GM23338 (cell line): Measurements from ENCODE around the gene PVALEF. TPM values are rescaled to one million over a fixed set of nuclear protein-coding genes. Genes with fewer than 3 reads are reported as not detected.

Experiments
- ATAC-seq: fragments of 200-7000 bp; cut with Tn5 transposase; 3 replicates; pipeline ENCODE4 v1.9.1; 2020
- DNase-seq: peaks from one replicate; pipeline ENCODE4 v3.0.0-alpha.2; 2015; ENCODE audit warnings: low spot score
- H2AFZ ChIP-seq: fragments of 200-600 bp; sonication (generic); 2 replicates; pipeline ENCODE4 v1.8.0; 2016; ENCODE audit warnings: antibody characterized with exemption, mild to moderate bottlenecking, moderate library complexity
- H3F3A ChIP-seq: fragments of 200-600 bp; sonication (generic); replicated peaks from 2 replicates; pipeline ENCODE4 v1.8.0; 2017; ENCODE audit warnings: antibody characterized with exemption, mixed run types, low read depth
- H3K27ac ChIP-seq: fragments of 200-600 bp; sonication (generic); 2 replicates; pipeline ENCODE4 v1.6.1; 2016; ENCODE audit warnings: low read depth
- H3K27me3 ChIP-seq: fragments of 200-600 bp; sonication (generic); 2 replicates; pipeline ENCODE4 v1.8.0; 2016; ENCODE audit warnings: mild to moderate bottlenecking, mixed run types, moderate library complexity; ENCODE audit not compliant: insufficient read depth
- H3K36me3 ChIP-seq: fragments of 200-600 bp; sonication (generic); 2 replicates; pipeline ENCODE4 v1.8.0; 2016; ENCODE audit warnings: mild to moderate bottlenecking; ENCODE audit not compliant: insufficient read depth
- H3K4me1 ChIP-seq: fragments of 200-600 bp; sonication (generic); 2 replicates; pipeline ENCODE4 v1.8.0; 2016; ENCODE audit warnings: mild to moderate bottlenecking, moderate library complexity; ENCODE audit not compliant: insufficient read depth
- H3K4me2 ChIP-seq: fragments of 200-600 bp; sonication (generic); 2 replicates; pipeline ENCODE4 v1.7.1; 2017; ENCODE audit warnings: mixed run types
- H3K4me3 ChIP-seq: fragments of 200-600 bp; sonication (generic); 2 replicates; pipeline ENCODE4 v1.6.1; 2016; ENCODE audit warnings: mixed run types
- H3K79me2 ChIP-seq: fragments of 200-600 bp; sonication (generic); replicated peaks from 2 replicates; pipeline ENCODE4 v1.8.0; 2017; ENCODE audit warnings: mild to moderate bottlenecking; ENCODE audit not compliant: insufficient read depth
- H3K9me2 ChIP-seq: fragments of 200-600 bp; sonication (generic); 2 replicates; pipeline ENCODE4 v1.8.0; 2017; ENCODE audit not compliant: insufficient read depth
- H4K20me1 ChIP-seq: fragments of 200-600 bp; sonication (generic); replicated peaks from 2 replicates; pipeline ENCODE4 v1.8.0; 2017; ENCODE audit warnings: mild to moderate bottlenecking; ENCODE audit not compliant: insufficient read depth
- H3K27ac Mint-ChIP-seq: 2 replicates; pipeline ENCODE4 v1.8.0; 2020; ENCODE audit warnings: inconsistent platforms, mild to moderate bottlenecking, moderate library complexity, mixed read lengths
- H3K27me3 Mint-ChIP-seq: 3 replicates; pipeline ENCODE4 v1.8.0; 2022; ENCODE audit warnings: low read depth, mild to moderate bottlenecking, moderate library complexity, mixed read lengths, inconsistent platforms; ENCODE audit not compliant: insufficient read depth, poor library complexity
- H3K36me3 Mint-ChIP-seq: 3 replicates; pipeline ENCODE4 v1.8.0; 2021; ENCODE audit warnings: low read depth, mild to moderate bottlenecking, inconsistent platforms, moderate library complexity, mixed read lengths
- H3K4me1 Mint-ChIP-seq: 3 replicates; pipeline ENCODE4 v1.8.0; 2020; ENCODE audit warnings: mild to moderate bottlenecking, inconsistent platforms, mixed read lengths
- H3K4me3 Mint-ChIP-seq: 3 replicates; pipeline ENCODE4 v1.8.0; 2021; ENCODE audit warnings: moderate library complexity, mild to moderate bottlenecking, inconsistent platforms, mixed read lengths
- H3K9me3 Mint-ChIP-seq: 3 replicates; pipeline ENCODE4 v1.8.0; 2020; ENCODE audit warnings: moderate library complexity, mild to moderate bottlenecking, inconsistent platforms, mixed read lengths
- CREB1 ChIP-seq: fragments of 250-450 bp; sonication (Bioruptor Pico); IDR thresholded peaks from 2 replicates; pipeline ENCODE4 v1.5.0; 2020; ENCODE audit warnings: low read depth, mild to moderate bottlenecking, moderate library complexity
- EZH2 ChIP-seq: fragments of 200-600 bp; sonication (generic); IDR thresholded peaks from one replicate; pipeline ENCODE4 v1.8.0; 2017; ENCODE audit warnings: antibody characterized with exemption, mild to moderate bottlenecking, low read depth; ENCODE audit not compliant: unreplicated experiment
- EZH2phosphoT487 ChIP-seq: fragments of 200-600 bp; sonication (generic); IDR thresholded peaks from one replicate; pipeline ENCODE4 v1.8.1; 2018; ENCODE audit warnings: antibody characterized with exemption; ENCODE audit not compliant: unreplicated experiment
- JUNB ChIP-seq: IDR thresholded peaks from one replicate; pipeline ENCODE4 v1.6.1; 2016; ENCODE audit warnings: antibody characterized with exemption; ENCODE audit not compliant: unreplicated experiment
- NANOG ChIP-seq: IDR thresholded peaks from 2 replicates; pipeline ENCODE4 v1.6.1; 2016; ENCODE audit warnings: antibody characterized with exemption, borderline replicate concordance
- REST ChIP-seq: IDR thresholded peaks from one replicate; pipeline ENCODE4 v1.6.1; 2018; ENCODE audit warnings: antibody characterized with exemption; ENCODE audit not compliant: unreplicated experiment
- ZNF114 ChIP-seq: fragments of 250-450 bp; sonication (Bioruptor Pico); IDR thresholded peaks from 2 replicates; pipeline ENCODE4 v1.5.0; 2020; ENCODE audit warnings: mild to moderate bottlenecking, moderate library complexity
- ZNF331 ChIP-seq: fragments of 250-450 bp; sonication (Bioruptor Pico); IDR thresholded peaks from 2 replicates; pipeline ENCODE4 v1.5.0; 2020; ENCODE audit warnings: low read depth, mild to moderate bottlenecking, moderate library complexity
- polyA plus RNA-seq: library from polyadenylated mRNA; unstranded; fragments of >200 nt; fragmentation: Nextera tagmentation; extraction: Ambion mirVana; gene quantifications from 2 replicates; pipeline ENCODE4 v1.2.1, GENCODE V29; 2016
- total RNA-seq: library from RNA; depleted of rRNA; stranded (reverse); fragments of >200 nt; shearing (Covaris generic); gene quantifications from 2 replicates; pipeline ENCODE4 v1.2.3, GENCODE V29; 2014

PVALEF gene
- total and polyA plus RNA-seq, 2 experiments from 2014 or later, result not detected

GRCh38 chr17:81162491-81162890, 2.8 kb upstream of the PVALEF start (continued):
- no peak for TF ChIP-seq CREB1
- no peak for TF ChIP-seq ZNF331 (CRISPR knock-in tag)

- Histone ChIP-seq H3K36me3 (no peaks in the 10 kb centered on the region), H3K27me3 (no peaks in the 10 kb centered on the region)
Observed at GRCh38 chr17:81163051-81163695, 2.1 kb upstream of the PVALEF start.

More at GRCh38 chr17:81163051-81163695, 2.1 kb upstream of the PVALEF start:
- H3K4me3 Mint-ChIP-seq, result no peak overlapping the region
- H3K9me2 ChIP-seq, result no peaks in the 10 kb centered on the region
- no peak for DNase-seq
- H3K4me2 ChIP-seq, result no peak overlapping the region
- peaks cover 2% of the 10 kb centered on the region; the same call in 1 of the 3 replicates for H3K4me1 Mint-ChIP-seq
- H3K27ac Mint-ChIP-seq, result no peak overlapping the region
- H3K4me3 ChIP-seq, result no peak overlapping the region
- no peak overlapping the region for H2AFZ ChIP-seq
- H3K4me1 ChIP-seq, result no peaks in the 10 kb centered on the region
- H3K79me2 ChIP-seq, result no peaks in the 10 kb centered on the region
- peaks cover 6% of the 10 kb centered on the region for H3K27me3 Mint-ChIP-seq
- no peaks in the 10 kb centered on the region for H3K36me3 Mint-ChIP-seq
- H3F3A ChIP-seq, result no peaks in the 10 kb centered on the region
- no peaks in the 10 kb centered on the region for H3K9me3 Mint-ChIP-seq
- H4K20me1 ChIP-seq, result no peaks in the 10 kb centered on the region
- no peak overlapping the region for H3K27ac ChIP-seq
- ATAC-seq, result no peak
- no peak for TF ChIP-seq EZH2phosphoT487
- no peak for TF ChIP-seq NANOG
- TF ChIP-seq JUNB, result no peak
- no peak for TF ChIP-seq EZH2
- TF ChIP-seq ZNF114 (CRISPR knock-in tag), result no peak
- no peak for TF ChIP-seq REST
